MM.1S (cell line): ENCODE data around the gene FASTK.

Source experiments
- EZH2 ChIP-seq: fragments of 300-600 bp; sonication (generic); optimal IDR thresholded peaks from 2 replicates; pipeline ENCODE3; 2017; ENCODE audit warnings: low read depth, mild to moderate bottlenecking, antibody characterized with exemption, low read length, mixed read lengths
- TF ChIP-seq, protein P1 (sequence below): fragments of 300-600 bp; sonication (generic); IDR thresholded peaks from 2 replicates; pipeline ENCODE4 v1.5.1; 2016; ENCODE audit warnings: antibody characterized with exemption, low read length, mixed read lengths

DNA sequence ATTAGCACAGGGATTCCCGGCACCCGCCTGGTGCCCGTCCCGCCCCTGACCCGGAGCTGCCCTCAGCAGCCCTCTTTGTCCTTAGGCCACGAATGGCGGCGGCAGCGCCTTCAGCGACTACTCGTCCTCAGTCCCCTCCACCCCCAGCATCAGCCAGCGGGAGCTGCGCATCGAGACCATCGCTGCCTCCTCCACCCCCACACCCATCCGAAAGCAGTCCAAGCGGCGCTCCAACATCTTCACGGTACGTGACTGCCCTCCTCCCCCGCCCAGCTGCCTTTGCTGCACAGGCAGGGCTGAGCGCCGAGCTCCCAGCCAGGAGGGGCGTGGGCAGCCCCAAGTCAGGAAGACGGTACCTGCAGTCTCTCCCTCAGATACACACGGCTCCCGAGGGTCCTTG is 39.3 kb upstream of the FASTK start:
- TF ChIP-seq, protein P1, sequence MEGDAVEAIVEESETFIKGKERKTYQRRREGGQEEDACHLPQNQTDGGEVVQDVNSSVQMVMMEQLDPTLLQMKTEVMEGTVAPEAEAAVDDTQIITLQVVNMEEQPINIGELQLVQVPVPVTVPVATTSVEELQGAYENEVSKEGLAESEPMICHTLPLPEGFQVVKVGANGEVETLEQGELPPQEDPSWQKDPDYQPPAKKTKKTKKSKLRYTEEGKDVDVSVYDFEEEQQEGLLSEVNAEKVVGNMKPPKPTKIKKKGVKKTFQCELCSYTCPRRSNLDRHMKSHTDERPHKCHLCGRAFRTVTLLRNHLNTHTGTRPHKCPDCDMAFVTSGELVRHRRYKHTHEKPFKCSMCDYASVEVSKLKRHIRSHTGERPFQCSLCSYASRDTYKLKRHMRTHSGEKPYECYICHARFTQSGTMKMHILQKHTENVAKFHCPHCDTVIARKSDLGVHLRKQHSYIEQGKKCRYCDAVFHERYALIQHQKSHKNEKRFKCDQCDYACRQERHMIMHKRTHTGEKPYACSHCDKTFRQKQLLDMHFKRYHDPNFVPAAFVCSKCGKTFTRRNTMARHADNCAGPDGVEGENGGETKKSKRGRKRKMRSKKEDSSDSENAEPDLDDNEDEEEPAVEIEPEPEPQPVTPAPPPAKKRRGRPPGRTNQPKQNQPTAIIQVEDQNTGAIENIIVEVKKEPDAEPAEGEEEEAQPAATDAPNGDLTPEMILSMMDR = no peak
- no peak for TF ChIP-seq EZH2
